Endothelial cell of umbilical vein (primary cell): Measurements from ENCODE around the gene TIAM1.

Experiments
- CTCF ChIP-seq, 2 donors: IDR thresholded peaks; 1 replicate in 1 of 2; 2 replicates in 1 of 2; pipeline ENCODE4 v1.5.1; 2011; ENCODE audit warnings: low read length in 2 of 2, mild to moderate bottlenecking in 2 of 2, moderate library complexity in 2 of 2, control low read depth in 1 of 2, inconsistent platforms in 1 of 2, low read depth in 1 of 2; ENCODE audit not compliant: insufficient read depth in 1 of 2; ENCODE audit errors: extremely low read depth in 1 of 2
- EZH2 ChIP-seq: IDR thresholded peaks from 2 replicates; pipeline ENCODE4 v1.6.1; 2012; ENCODE audit warnings: borderline replicate concordance, low read depth, mild to moderate bottlenecking, moderate library complexity, low read length, inconsistent platforms; ENCODE audit not compliant: severe bottlenecking
- GATA2 ChIP-seq: IDR thresholded peaks from 2 replicates; pipeline ENCODE4 v1.7.0; 2011; ENCODE audit warnings: low read depth, mild to moderate bottlenecking, moderate library complexity, mixed read lengths, low read length; ENCODE audit not compliant: insufficient read length, insufficient read depth
- MAX ChIP-seq: IDR thresholded peaks from 2 replicates; pipeline ENCODE4 v1.6.1; 2011; ENCODE audit not compliant: insufficient read depth, insufficient read length
- MYC ChIP-seq: IDR thresholded peaks from one replicate; pipeline ENCODE4 v1.6.1; 2011; ENCODE audit warnings: mild to moderate bottlenecking, low read depth, low read length
- POLR2A ChIP-seq: IDR thresholded peaks from 2 replicates; pipeline ENCODE4 v1.6.1; 2012; ENCODE audit warnings: low read depth, mild to moderate bottlenecking, control low read depth, low read length
- POLR2AphosphoS5 ChIP-seq: IDR thresholded peaks from 2 replicates; pipeline ENCODE4 v1.6.1; 2012; ENCODE audit warnings: low read depth, mild to moderate bottlenecking, control low read depth, low read length, moderate library complexity; ENCODE audit not compliant: insufficient read depth

DNA sequence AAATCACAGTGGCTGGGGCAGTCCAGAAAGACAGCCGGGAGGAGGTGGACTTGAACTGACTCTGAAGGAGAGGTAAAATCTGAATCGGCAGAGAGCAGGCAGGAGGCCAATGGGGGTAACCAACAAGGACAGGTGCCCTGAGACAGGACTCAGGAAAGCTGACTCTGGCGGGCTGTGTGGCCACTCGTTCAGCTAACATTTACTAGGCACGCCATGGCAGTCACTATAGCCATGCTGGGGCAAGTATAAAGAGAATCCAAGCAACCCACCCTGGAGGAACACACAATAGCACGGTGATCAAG is 7.4 kb downstream of the TIAM1 start:
- TF ChIP-seq EZH2 (no peak), CTCF (IDR thresholded peaks at IDR 0.05; ENCODE audit: extremely low read depth in 1 of 2, insufficient read depth in 1 of 2, low read depth in 1 of 2, low read length in 2 of 2) (no peak), POLR2AphosphoS5 (no peak), MYC (no peak), POLR2A (no peak), GATA2 (no peak), MAX (no peak)
